ENCODE measurements around the gene METRNL.
"Not testable (repeated sequence)": the region's sequence is repeated elsewhere in the genome, so short reads cannot be mapped to it uniquely, and the experiment has no call there.

The METRNL gene

DNA sequence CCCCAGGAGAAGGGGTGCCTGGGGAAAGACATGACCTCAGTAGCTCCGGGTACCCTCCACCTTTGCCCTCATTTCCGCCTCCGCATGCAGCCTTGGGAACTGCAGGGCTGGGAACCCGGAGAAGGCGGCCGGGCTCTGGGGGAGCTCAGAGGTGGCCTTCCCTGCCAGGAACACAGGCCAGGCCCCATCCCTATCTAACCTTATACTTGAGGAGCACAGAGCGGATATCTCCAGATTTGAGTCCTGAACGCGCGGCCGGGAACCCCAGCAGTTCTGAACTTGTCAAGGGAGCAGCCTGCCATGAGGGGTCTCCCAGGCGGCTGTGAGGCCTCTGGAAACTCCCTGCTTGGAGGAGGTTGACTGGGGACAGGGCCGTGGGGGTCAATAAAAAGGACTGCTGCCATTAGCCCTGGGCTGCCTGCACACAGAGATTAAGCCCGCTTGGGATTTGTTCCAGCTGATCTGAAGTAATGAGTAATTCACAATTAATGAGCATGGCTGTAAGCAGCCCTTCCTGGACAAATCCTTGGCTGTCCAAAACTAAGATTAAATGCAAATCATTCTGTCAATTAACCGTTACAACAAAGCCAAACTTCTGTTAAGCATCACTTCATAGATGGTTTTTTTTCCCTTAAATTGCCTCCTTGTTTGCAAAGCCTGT is 26.3 kb upstream of the METRNL start:
- no peak for DNase-seq

DNA sequence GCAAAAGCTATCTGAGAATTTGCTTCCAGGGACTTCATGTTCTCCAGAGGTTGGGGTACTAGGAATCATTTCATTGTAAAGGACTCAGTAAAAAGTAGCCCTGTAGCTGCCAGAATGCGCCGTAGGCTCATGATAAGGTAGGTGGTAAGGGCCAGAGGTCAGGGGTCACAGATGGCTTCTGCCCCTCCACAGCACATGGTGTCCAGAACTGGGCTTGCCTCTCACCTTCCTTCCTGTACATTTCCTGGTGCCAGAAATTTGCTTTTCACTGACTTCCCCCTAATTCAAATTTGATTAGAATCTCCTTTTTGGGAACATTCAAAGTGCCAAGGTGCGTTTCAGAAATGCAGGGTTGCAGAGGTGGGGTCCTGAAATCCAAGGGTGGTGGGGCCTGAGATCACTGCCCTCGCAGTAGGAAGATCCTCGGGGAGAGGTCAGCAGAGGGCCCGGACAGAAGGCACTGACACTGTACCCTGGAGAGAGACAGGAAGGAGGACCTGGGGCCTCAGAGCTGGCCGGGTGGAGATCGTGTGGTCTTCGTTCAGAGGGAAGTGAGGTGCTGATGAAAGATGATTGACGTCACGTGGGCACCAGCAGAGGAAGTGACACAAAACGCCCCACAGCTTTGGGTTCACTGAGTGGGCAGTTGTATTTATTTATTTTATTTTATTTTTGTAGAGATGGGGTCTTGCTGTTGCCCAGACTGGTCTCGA is 25.5 kb upstream of the METRNL start:
- no peak for DNase-seq

DNA sequence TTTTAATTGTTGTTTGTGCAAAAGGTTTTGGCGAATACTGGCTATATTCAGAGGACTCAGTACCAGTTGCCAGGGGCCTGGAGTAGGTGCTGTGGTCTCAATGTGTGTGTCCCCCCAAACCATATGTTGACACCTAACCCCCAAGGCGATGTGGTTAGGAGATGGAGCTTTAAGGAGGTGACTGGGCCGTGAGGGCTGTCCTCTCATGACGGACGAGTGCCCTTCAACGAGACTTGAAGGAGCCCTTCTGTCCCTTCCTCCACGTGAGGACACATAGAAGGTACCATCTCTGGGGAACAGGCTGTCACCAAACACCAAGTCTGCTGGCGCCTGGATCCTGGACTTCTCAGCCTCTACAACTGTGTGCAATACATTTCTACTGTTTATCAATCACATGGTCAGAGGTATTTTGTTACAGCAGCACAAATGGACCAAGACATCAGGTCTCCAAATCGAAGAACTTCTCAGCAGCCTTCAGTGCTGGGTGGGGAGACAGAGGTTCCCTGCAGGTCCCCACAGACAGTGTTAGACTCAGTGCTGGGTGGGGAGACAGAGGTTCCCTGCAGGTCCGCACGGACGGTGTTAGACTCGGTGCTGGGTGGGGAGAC is 24.8 kb upstream of the METRNL start:
- DNase-seq = no peak

DNA sequence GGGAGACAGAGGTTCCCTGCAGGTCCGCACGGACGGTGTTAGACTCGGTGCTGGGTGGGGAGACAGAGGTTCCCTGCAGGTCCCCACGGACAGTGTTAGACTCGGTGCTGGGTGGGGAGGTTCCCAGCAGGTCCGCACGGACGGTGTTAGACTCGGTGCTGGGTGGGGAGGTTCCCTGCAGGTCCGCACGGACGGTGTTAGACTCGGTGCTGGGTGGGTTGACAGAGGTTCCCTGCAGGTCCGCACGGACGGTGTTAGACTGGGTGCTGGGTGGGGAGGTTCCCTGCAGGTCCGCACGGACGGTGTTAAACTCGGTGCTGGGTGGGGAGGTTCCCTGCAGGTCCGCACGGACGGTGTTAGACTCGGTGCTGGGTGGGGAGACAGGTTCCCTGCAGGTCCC is 24.2 kb upstream of the METRNL start:
- not testable (repeated sequence) for DNase-seq

DNA sequence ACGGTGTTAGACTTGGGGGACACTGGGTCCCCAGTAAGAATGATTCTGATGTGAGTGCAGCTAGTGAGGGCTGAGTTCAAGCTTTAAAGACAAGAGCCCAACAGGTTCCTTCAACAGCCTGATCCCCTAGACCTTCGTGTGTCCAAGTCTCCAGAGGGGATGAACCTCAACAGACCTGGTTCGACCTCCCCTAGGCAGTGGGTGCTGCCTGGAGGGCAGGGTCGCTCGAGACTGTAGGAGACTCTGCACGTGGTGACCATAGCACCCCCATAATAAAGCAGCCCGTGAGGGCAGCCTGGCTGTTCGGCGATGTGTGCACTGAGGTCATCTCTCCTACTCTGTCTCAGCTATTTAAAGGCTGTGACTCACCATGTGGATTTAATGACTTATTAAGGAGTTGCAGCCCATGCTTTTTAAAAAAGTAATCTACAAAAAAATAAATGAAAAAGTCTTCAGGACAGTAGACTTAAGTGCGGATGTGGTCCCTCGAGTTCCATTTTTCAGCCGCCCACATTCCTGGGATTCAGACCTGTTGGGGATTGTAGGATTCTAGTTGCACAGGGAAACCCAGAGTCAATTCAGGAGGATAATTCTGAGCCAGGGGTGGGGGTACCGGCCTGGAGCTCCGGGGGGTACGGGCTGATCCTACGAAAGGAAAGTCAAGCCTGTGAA is 23.4 kb upstream of the METRNL start:
- no peak for DNase-seq

DNA sequence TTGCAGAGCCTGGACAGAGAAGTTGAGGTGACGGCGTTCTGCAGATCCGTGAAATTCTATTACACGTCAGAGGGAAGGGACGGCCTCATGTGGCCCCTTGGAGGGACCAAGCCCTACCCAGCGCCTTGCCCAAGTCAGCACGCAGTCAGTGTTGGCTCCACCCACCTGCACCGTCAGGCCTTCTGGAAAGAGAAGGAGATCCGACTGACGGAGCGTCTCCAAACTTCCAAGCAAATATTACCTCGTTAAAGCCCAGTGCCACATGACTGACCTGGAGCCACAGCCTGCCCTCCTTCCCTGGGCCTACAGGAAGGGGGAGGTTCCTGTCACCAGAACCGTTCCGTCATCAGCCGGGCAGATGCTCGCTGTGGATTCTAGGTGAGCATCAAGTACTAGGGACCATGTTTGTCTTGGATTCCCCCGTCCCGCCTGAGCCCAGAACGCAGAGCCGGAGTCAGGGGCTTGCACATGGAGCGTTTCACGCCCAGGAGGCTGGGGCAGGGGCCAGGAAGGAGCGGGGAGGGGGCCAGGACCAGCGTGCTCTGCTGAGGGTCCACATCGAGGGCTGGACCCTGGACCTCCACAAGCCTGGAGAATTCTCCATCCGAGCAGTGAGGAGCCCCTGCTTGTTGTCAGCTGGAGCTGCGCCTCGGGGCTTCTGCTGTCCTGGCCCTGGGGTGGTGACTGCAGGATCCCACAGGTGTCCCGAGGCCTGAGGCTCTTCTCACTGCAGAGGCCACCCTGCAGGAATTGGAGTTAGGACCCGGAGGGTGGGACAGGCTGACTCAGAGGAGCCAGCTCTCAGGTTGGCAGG is 22.6 kb upstream of the METRNL start:
- no peak for DNase-seq

DNA sequence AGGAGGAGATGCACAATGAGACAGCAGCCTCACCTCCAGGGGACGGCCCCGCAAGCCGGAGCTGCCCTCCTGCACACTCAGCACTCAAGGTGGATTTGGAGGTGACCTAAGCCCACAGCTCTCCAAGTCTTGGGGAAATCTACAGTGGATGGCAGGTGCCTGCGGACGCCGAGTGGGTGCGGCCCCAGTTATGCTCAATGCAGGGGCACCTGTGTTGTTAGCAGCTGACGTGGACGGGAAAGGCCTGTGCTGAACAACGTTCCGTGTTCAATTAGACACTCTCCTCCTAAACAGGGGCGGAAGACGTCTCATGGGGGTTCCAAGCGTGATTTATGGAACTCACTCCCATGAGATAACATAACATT is 22.0 kb upstream of the METRNL start:
- DNase-seq = no peak

DNA sequence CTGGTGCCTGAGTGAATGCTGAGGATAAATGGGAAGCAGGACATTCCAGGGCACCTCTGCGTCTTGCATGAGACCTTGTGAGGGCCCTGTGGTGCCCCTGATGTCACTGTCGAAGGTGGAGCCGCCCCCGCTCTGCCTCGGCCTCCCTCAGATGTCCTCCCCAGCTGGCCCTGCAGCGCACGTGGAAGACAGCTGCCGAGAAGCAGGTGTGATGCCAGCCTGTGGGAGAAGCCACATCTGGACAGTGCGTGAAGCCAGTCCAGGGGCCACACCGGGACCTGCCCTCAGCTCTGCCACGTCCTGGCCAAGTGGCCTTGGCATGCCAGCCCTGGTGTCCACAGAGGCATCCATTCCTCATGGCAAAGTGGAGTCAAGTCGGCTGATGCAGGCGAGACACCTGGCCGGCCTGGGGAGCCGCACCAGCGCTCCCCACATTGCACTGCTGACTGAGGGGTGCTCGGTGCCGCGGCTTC is 21.6 kb upstream of the METRNL start:
- DNase-seq = no peak

DNA sequence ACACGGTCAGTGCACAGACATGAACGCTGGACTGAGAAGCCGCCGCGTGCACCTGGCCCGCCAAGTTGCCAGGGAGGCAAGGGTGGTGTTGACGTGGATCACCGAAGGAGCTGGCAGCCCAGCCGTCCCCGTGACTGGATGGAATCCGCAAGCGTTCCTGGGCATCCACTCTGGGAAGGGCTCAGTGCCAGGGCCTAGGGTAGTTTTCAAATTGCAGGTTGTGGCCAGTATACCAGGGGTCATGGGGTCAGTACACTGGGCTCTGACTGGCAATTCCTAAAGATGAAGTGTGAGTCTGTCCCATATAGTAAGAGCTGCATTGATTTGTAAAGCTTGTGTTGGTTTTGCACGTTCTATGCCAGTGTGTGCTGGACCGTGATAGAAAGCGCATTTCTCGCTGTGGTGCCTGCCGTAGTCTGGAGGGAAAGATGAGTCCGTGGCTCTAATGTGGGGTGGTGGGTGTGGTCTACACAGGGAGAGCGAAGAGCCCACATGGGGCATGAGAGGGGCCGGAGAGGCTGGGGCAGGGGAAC is 21.1 kb upstream of the METRNL start:
- DNase-seq = peak; percentile 51

DNA sequence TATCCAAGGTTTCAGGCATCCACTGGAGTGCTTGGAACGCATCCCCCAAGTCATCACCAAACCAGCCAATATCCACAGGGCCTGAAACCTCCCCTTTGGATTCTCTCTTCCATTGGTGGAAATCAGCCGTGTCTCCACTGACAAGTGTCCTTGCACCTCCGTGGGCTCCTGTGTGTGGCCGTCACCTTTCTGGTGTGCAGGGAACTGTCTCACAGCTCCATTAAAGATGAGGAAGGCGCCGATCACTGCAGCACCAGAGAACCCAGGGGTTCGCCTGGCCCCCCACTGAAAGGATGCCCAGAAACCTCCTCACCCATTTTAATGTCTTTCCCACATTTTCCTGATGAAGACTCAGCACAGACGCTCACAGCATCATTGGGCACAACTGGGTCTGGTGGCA is 17.8 kb upstream of the METRNL start:
- no peak for DNase-seq

DNA sequence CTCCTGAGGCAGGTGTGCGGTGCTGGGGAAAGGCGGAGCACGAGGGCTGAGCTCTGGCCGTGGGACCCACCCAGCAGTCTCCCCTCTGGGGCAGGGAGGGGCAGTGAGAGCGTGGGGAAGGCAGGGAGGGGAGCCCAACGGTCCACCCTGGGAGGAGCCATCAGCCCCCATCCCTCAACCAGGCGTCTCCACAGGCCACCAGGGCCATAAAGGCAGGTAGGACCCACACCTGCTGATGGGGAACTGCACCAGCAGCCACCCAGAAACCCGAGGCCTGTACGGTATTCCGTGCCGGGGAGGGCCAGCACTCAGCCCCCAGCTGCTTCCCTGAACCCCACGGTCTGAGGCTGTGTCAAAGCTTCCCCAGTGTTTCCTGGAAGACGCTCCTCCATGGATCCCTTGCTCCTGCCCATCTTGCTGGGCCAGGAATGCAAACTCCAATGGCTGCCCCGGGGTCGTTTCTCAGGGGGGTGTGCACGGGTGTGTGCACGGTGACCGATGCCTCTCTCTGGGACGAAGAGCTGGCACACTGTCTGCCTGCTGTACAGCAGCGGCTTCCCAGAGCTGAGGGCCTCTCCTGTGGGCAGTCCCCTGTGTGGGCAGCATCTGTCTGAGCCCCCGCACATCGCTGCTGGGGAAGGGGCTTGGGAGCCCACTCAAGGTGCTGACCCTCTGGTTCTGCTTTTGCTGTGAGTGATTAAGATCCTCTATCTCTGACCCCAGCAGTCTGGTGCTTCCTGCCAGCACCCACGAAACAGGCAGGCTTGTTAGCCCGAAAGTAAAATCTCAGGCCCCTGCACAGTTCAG is 17.2 kb upstream of the METRNL start:
- peak; percentile 17 for DNase-seq

DNA sequence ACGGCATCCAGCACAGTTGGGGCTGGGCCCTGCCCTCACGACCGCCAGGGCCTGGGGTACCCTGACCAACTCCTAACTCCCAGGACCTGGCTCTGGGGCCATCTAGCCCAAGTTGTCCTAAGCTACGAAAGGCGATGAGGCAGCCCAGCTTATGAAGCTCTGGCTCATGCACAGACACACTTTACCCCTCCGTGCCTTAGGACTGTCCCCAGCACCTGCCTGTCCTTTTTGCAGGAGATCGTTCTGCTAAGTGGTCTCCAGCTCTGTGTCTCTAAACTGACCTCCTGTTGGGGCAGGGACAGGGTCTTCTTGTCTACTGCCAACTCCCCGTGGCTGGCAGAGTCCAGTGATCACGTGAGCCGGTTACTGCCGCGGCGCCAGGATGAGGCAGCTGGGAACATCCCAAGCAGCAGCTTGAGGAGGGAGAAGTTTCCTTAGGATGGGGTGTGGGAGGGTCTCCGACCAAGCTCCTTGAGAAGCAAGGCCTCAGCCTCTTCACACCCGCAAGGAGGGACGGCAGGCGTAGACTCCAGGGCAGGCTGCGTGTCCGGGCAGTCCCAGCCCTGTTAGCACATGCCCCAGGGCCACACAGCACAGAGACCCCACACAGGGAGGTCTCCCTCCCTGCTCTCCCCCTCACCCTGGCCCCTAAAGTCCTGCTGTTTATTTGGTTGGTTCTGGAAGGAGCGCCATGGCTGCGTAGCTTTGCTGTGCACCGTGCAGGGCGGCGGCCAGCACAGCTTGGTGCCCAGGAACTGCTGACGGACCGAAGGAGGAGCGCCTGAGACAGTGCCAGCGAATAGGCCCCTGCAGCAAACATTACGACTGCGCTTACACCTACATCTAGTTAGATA is 16.4 kb upstream of the METRNL start:
- peak; percentile 19 for DNase-seq

DNA sequence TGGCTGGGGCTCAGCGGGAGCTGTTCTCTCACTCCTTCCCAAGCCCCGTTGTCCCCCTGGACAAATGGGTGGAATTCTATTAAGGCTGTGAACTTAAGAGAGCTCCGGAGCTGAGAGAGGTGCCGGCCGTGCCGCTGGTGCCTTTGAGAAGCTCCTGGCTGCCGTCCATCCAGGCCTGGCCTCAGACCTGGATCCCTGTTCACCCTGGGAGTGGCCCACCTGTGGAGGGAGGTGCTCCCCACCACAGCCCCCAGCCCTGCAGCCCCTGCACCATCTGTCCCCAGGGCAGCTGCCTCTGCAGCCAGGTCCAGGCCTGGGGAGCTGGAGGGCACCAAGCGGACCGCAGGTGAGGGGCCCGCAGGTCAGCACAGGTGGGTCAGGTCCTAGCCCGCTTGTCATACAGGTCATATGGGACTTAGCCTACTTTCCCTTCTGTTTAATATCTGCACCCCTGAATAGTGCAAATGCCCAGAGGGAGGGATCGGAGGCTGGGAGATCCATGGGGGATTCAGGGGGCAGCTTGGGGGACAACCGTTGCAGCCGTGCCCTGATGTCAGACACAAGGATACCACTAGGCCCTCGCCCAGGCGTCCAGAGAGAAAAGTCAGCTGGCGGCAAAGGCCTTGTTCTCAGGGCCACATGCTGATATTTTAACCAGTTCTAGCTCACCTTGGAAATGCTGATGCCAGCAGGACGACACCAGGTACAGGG is 15.2 kb upstream of the METRNL start:
- DNase-seq = peak; percentile 16

DNA sequence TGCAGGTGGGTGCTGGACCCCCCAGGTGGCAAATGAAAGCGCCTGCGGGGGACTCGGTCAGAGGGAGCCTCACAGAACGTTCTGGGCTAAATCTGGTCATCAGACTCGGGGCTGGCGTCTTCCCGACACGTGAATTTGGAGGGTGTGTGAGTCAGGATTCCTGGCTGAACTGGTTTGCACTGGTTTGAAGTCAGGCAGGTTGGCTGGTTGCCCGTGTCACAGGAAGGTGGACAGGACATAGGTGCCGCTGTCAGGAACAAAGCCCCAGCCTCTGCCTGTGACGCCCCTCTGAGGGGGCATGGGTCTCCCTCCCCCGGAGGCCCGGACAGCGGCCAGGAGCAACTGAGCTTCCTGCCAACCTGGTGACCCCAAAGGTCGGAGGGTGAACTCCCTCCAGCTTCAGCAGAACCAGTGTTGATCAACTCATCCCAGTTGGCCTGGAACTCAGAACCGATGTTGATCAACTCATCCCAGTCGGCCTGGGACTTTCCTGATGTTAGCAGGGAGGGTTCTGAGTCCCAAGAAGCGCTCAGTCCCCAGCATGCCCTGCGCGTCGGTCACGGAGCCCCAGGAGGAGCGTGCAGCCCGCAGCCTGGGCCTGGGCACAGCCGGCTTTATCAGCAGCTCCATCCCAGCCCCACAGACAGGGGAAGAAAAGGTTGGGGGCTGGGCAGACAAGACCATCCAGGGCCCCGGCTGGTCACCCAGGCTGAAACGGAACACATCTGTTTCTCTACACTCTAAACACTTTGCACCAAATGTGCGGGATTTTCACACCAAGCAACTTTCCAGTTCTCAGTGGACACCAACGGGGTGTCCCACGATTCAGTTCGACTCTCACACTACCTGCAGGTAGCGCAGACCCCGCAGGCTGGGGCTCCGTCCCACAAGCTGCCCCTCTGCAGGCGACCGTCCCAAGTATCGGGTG is 14.4 kb upstream of the METRNL start:
- DNase-seq = peak; percentile 33

DNA sequence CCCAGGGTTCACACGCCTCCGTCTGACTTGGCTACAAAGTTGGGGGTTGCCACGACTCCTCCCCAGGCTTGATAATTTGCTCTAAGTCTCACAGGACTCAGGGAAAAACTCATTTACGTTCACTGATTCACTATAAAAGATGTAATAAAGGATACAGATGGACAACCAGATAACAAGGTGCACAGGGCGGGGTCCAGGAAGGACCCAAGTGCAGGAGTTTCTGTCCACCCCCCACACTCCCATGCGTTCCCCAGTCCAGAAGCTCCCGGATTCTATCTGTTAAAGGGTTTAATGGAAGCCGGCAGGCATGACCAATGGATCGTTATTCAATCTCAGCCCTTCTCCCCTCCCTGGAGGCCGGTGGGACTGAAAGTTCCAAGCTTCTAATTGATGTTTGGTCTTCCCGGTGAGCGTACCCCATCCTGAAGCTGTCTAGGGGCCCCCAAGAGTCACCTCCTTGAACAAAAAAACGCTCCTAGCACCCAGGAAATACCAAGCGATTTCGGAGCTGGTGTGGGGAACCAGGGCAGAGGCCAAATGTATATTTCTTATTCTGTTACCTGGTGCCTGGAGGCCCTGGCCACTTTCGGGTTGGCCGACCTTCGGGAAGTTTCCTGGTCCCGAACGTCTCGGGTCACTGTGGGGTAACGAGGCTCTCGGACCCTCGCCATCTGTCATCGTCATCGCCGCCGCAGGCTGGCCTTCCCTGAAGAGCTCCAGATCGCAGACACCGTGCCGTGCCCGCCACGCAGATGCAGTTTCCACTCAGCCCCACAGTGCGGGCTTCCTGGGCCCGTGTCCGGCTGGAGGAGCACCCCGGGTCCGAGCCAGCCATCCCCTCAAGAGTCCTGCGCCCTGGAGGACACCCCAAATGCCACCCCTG is 13.5 kb upstream of the METRNL start:
- peak; percentile 14 for DNase-seq

DNA sequence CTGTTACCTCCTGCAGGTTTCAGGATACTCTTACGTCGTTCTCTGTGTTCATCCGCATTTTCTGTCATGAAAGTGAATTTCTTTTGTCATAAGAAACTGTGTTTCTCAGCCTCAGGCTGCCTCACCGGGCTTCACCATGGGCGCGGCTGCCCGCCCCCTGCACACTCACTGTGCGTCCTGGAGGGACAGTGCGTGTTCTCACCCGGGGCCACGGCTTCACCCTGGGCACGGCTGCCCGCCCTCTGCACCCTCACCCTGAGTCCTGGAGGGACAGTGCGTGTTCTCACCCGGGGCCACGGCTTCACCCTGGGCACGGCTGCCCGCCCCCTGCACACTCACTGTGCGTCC is 12.9 kb upstream of the METRNL start:
- DNase-seq = not testable (repeated sequence)

DNA sequence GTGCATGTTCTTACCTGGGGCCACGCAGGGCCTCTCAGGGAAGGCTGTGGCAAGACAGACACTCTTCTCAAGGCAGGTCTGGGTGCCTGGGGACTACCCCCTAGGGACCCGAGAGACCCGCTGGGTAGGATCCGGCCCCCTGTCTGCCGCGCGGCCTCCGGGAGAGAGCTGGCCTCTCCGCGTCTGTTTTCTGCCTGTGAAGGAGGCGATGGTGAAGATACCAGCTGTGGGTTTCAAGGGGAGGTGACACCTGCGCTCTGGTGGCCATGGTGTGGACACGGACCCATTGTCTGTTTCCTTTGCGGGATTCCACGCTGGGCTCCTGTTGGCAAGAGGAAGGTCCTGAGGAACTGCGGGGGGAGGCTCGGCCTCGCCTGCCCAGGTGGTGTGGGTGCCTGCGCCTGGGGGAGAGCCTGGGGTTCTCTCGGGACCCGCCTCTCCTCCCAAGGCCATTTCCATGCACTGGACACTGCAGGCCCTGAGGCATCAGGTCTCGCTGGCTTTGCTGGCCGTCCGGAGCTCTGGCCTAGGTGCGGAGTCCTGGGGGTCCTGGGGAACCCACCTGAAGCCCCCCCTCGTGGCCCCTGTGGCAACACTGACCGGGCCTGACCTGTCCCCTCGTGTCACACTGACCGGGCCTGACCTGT is 12.2 kb upstream of the METRNL start:
- DNase-seq = peak; percentile 13

Data from femur (tissue), 1 donor.